HepG2 (cell line): Measurements from ENCODE around the gene COG8. TPM values are rescaled to one million over a fixed set of nuclear protein-coding genes. Genes with fewer than 3 reads are reported as not detected.

Experiments
- ATF2 ChIP-seq: sonication (generic); formaldehyde crosslinking; IDR thresholded peaks from 2 replicates; pipeline ENCODE4 v1.4.0; 2020; ENCODE audit warnings: missing genetic modification reagents
- DRAP1 ChIP-seq: IDR thresholded peaks from 2 replicates; pipeline ENCODE4 v1.6.1; 2016; ENCODE audit warnings: missing genetic modification reagents, missing compliant biosample characterization
- FOXJ3 ChIP-seq: sonication (generic); formaldehyde crosslinking; IDR thresholded peaks from 2 replicates; pipeline ENCODE4 v1.4.0; 2020; ENCODE audit warnings: missing genetic modification reagents, mild to moderate bottlenecking, borderline replicate concordance
- KLF15 ChIP-seq: sonication (generic); formaldehyde crosslinking; IDR thresholded peaks from 2 replicates; pipeline ENCODE4 v1.8.1; 2023; ENCODE audit warnings: borderline replicate concordance, mild to moderate bottlenecking, inconsistent platforms, missing genetic modification reagents, mixed read lengths
- MAX ChIP-seq: IDR thresholded peaks from 2 replicates; pipeline ENCODE4 v1.6.1; 2012; ENCODE audit warnings: inconsistent platforms
- MIER2 ChIP-seq: IDR thresholded peaks from 2 replicates; pipeline ENCODE4 v1.6.1; 2016; ENCODE audit warnings: missing biosample characterization, missing genetic modification reagents
- MTF2 ChIP-seq: sonication (generic); formaldehyde crosslinking; IDR thresholded peaks from 2 replicates; pipeline ENCODE4 v1.5.0; 2020; ENCODE audit warnings: missing genetic modification reagents, borderline replicate concordance
- NCOR1 ChIP-seq: fragments of 200-600 bp; sonication (generic); IDR thresholded peaks from 2 replicates; pipeline ENCODE4 v1.7.0; 2017; ENCODE audit warnings: antibody characterized with exemption, low read length, borderline replicate concordance
- NFKBIZ ChIP-seq: IDR thresholded peaks from 2 replicates; pipeline ENCODE4 v1.6.1; 2018; ENCODE audit warnings: missing genetic modification reagents, missing compliant biosample characterization
- PCBP1 ChIP-seq: fragments of 200-400 bp; formaldehyde crosslinking; IDR thresholded peaks from 2 replicates; pipeline ENCODE4 v1.6.1; 2017; ENCODE audit warnings: mild to moderate bottlenecking, low read depth, low read length, borderline replicate concordance
- SMAD9 ChIP-seq: sonication (generic); formaldehyde crosslinking; IDR thresholded peaks from 2 replicates; pipeline ENCODE4 v1.5.1; 2020; ENCODE audit warnings: mild to moderate bottlenecking, missing genetic modification reagents
- SP2 ChIP-seq: sonication (generic); formaldehyde crosslinking; IDR thresholded peaks from 2 replicates; pipeline ENCODE4 v1.5.1; 2020; ENCODE audit warnings: mild to moderate bottlenecking, missing genetic modification reagents
- TCF7L2 ChIP-seq: IDR thresholded peaks from 2 replicates; pipeline ENCODE4 v1.6.1; 2011; ENCODE audit warnings: mild to moderate bottlenecking, low read depth, low read length, moderate library complexity
- ZBTB38 ChIP-seq: sonication (generic); formaldehyde crosslinking; IDR thresholded peaks from 2 replicates; pipeline ENCODE4 v1.5.1; 2020; ENCODE audit warnings: mild to moderate bottlenecking, missing genetic modification reagents
- ZNF629 ChIP-seq: sonication (generic); formaldehyde crosslinking; conservative IDR thresholded peaks from 2 replicates; pipeline ENCODE4 v1.5.0; 2020; ENCODE audit warnings: missing genetic modification reagents
- ZZZ3 ChIP-seq: sonication (generic); formaldehyde crosslinking; IDR thresholded peaks from 2 replicates; pipeline ENCODE4 v1.4.0; 2020; ENCODE audit warnings: missing genetic modification reagents, mild to moderate bottlenecking, borderline replicate concordance
- polyA plus RNA-seq, 8 experiments: library from polyadenylated mRNA; depleted of rRNA in 3 of 8; stranded (reverse) in 7 of 8; unstranded in 1 of 8; fragments of >200 nt; fragmentation: Illumina TruSeq in 4 of 8; extraction: Trizol in 4 of 8; gene quantifications; 2 replicates each; pipeline versions ENCODE4 v1.2.1 to v1.2.3, GENCODE V29; 2011 to 2016; ENCODE audit warnings: low read depth in 4 of 8, missing spikeins in 1 of 8, mixed read lengths in 1 of 8; ENCODE audit not compliant: insufficient read depth in 1 of 8
- total RNA-seq, 5 experiments: library from RNA; depleted of rRNA; stranded (reverse); fragments of >200 nt; fragmentation: Illumina TruSeq; extraction: Trizol; gene quantifications; 2 replicates each; pipeline ENCODE4 v1.2.3, GENCODE V29; 2016; ENCODE audit warnings: low read depth in 1 of 5
- TF ChIP-seq, protein P1 (sequence below): sonication (generic); formaldehyde crosslinking; IDR thresholded peaks from 2 replicates; pipeline ENCODE4 v1.8.1; 2023; ENCODE audit warnings: mild to moderate bottlenecking, missing genetic modification reagents
- TF ChIP-seq, protein P2 (sequence below): sonication (generic); formaldehyde crosslinking; IDR thresholded peaks from 2 replicates; pipeline ENCODE4 v1.4.0; 2020; ENCODE audit warnings: mild to moderate bottlenecking, missing genetic modification reagents

The COG8 gene
- total and polyA plus RNA-seq, 2 of the 13 experiments (the other 11 are each of a cell fraction or from before 2014, with no cell fraction given) = 45.5 to 52.1 TPM

- TF ChIP-seq FOXJ3 (CRISPR knock-in tag) (peak; percentile 69; the same call in 1 of the 2 replicates), SMAD9 (CRISPR knock-in tag) (no peak), PCBP1 (no peak), ATF2 (CRISPR knock-in tag) (peak; percentile 52; the same call in 1 of the 2 replicates), MAX (peak; percentile 13), ZNF629 (CRISPR knock-in tag) (peak; percentile 97), MIER2 (CRISPR knock-in tag) (no peak), SP2 (CRISPR knock-in tag) (no peak), TCF7L2 (no peak), DRAP1 (CRISPR knock-in tag) (0 out of 2 replicates have a peak, but pooled peaks have one; percentile 37), ZBTB38 (no peak), MTF2 (peak; percentile 96; the same call in 1 of the 2 replicates), KLF15 (CRISPR knock-in tag) (peak; percentile 88), NFKBIZ (no peak), ZZZ3 (no peak; the same call in 1 of the 2 replicates), NCOR1 (no peak)
- TF ChIP-seq, protein P1, sequence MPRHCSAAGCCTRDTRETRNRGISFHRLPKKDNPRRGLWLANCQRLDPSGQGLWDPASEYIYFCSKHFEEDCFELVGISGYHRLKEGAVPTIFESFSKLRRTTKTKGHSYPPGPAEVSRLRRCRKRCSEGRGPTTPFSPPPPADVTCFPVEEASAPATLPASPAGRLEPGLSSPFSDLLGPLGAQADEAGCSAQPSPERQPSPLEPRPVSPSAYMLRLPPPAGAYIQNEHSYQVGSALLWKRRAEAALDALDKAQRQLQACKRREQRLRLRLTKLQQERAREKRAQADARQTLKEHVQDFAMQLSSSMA = peak; percentile 43
- TF ChIP-seq, protein P2, sequence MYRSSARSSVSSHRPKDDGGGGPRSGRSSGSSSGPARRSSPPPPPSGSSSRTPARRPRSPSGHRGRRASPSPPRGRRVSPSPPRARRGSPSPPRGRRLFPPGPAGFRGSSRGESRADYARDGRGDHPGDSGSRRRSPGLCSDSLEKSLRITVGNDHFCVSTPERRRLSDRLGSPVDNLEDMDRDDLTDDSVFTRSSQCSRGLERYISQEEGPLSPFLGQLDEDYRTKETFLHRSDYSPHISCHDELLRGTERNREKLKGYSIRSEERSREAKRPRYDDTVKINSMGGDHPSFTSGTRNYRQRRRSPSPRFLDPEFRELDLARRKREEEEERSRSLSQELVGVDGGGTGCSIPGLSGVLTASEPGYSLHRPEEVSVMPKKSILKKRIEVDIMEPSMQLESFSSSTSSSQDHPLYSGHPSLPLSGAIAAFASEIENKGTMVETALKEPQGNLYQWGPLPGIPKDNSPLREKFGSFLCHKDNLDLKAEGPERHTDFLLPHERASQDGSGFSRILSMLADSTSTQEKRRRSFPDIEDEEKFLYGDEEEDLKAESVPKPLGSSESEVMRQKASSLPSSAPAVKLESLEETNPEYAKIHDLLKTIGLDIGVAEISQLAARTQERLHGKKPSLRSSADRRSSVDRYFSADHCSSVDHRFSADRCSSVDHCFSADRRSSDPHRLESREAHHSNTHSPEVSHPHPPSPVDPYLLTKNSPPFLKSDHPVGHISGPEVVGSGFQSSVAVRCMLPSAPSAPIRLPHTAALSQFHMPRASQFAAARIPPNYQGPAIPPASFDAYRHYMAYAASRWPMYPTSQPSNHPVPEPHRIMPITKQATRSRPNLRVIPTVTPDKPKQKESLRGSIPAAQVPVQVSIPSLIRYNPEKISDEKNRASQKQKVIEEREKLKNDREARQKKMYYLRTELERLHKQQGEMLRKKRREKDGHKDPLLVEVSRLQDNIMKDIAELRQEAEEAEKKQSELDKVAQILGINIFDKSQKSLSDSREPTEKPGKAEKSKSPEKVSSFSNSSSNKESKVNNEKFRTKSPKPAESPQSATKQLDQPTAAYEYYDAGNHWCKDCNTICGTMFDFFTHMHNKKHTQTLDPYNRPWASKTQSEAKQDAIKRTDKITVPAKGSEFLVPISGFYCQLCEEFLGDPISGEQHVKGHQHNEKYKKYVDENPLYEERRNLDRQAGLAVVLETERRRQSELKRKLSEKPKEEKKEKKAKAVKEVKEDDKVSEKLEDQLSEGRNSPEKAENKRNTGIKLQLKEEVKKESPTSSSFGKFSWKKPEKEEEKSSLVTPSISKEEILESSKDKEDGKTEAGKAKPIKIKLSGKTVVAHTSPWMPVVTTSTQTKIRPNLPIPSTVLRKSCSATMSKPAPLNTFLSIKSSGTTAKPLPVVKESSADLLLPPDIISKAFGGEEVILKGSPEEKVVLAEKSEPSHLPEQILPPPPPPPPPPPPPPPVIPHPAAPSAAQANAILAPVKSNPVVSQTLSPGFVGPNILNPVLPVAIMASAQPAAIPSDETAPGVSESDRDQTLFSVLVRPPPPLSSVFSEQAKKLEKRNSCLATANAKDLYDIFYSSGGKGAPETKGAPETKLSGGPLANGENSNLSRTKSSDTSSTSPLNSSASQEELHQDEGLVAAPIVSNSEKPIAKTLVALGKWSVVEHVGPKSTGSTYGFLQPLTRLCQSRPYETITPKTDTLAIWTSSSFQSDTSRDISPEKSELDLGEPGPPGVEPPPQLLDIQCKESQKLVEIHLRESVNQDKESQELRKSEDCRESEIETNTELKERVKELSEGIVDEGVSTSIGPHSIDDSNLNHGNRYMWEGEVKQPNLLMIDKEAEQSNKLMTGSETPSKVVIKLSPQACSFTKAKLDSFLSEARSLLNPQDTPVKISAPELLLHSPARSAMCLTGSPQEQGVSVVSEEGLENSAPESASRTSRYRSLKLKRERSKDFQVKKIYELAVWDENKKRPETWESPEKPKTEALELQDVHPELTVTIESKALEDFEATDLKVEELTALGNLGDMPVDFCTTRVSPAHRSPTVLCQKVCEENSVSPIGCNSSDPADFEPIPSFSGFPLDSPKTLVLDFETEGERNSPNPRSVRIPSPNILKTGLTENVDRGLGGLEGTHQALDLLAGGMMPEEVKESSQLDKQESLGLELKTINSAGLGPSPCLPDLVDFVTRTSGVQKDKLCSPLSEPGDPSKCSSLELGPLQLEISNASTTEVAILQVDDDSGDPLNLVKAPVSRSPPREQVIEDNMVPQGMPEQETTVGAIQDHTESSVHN (CRISPR knock-in tag) = 0 out of 2 replicates have a peak, but pooled peaks have one; percentile 50
Measured at GRCh38 chr16:69311533-69312387, 27.6 kb downstream of the COG8 start (continued).
